GM12875 (cell line): Measurements from ENCODE around the gene MAP7.

ENCODE experiments used
- H3K4me3 ChIP-seq: one replicate; pipeline ENCODE4 v1.5.1; 2011; ENCODE audit warnings: low read depth, low read length, control low read depth
- CTCF ChIP-seq: IDR thresholded peaks from 2 replicates; pipeline ENCODE4 v1.5.1; 2011; ENCODE audit warnings: low read depth, mild to moderate bottlenecking, control low read depth, inconsistent platforms, low read length, moderate library complexity, borderline replicate concordance; ENCODE audit not compliant: insufficient read depth

Gene MAP7

GRCh38 chr6:136427378-136427717 lies 122.9 kb downstream of the MAP7 start:
- no peak overlapping the region for H3K4me3 ChIP-seq
- no peak for TF ChIP-seq CTCF

GRCh38 chr6:136426627-136427377 lies 123.4 kb downstream of the MAP7 start:
- no peak overlapping the region for H3K4me3 ChIP-seq
- no peak for TF ChIP-seq CTCF

- H3K4me3 ChIP-seq: no peak overlapping the region
- no peak for TF ChIP-seq CTCF
Observed at GRCh38 chr6:136425793-136426192, 124.4 kb downstream of the MAP7 start.

- H3K4me3 ChIP-seq: no peak overlapping the region
- no peak for TF ChIP-seq CTCF
Observed at GRCh38 chr6:136424901-136425300, 125.3 kb downstream of the MAP7 start.

GRCh38 chr6:136424450-136424849 lies 125.8 kb downstream of the MAP7 start:
- TF ChIP-seq CTCF: no peak
- no peak overlapping the region for H3K4me3 ChIP-seq

- no peak for TF ChIP-seq CTCF
Observed at GRCh38 chr6:136421537-136422158, 128.6 kb downstream of the MAP7 start.

GRCh38 chr6:136420853-136421252 lies 129.4 kb downstream of the MAP7 start:
- no peak for TF ChIP-seq CTCF
- no peak overlapping the region for H3K4me3 ChIP-seq

More at GRCh38 chr6:136421537-136422158, 128.6 kb downstream of the MAP7 start:
- H3K4me3 ChIP-seq: no peak overlapping the region
